ENCODE measurements around the gene ARPC1B. TPM values are rescaled to one million over a fixed set of nuclear protein-coding genes. Genes with fewer than 3 reads are reported as not detected.

The ARPC1B gene
- total RNA-seq, 3 donors from 2014 or later (not counting 1 experiment from before 2014, with no cell fraction given) = 161 to 184 (median 179) TPM

GRCh38 chr7:99392659-99393354 is 18.3 kb downstream of the ARPC1B start:
- Mint-ChIP-seq H3K9me3 (no peaks in the 10 kb centered on the region), H3K36me3 (no peaks in the 10 kb centered on the region), H3K27ac (peak overlapping the region; percentile 80 to 87), H3K4me1 (peaks cover 11 to 23% of the 10 kb centered on the region in 2 donors), H3K4me3 (peak overlapping the region; percentile 86), H3K27me3 (ENCODE audit: low read depth in 2 of 2) (no peaks in the 10 kb centered on the region)
- ATAC-seq = peak; percentile 93 to 94 (median 93)
- Histone ChIP-seq H3K36me3 (ENCODE audit: control insufficient read depth, insufficient read depth, low read length) (peaks cover 62% of the 10 kb centered on the region), H3K9me3 (ENCODE audit: control insufficient read depth, insufficient read depth, low read length) (no peaks in the 10 kb centered on the region), H3K27ac (ENCODE audit: low read length) (peak overlapping the region; percentile 62), H3K4me1 (ENCODE audit: control insufficient read depth, insufficient read depth, low read length) (peaks cover 23% of the 10 kb centered on the region), H3K4me3 (ENCODE audit: low read length) (peak overlapping the region; percentile 45), H3K27me3 (ENCODE audit: control insufficient read depth, insufficient read depth, low read length) (no peaks in the 10 kb centered on the region)
- no peak for TF ChIP-seq CTCF (IDR thresholded peaks at IDR 0.05)
- WGBS (ENCODE audit: insufficient coverage) = 27% methylated on average over 68 of the region's 68 CpGs
- DNase-seq = peak; percentile 73 to 90
- intact Hi-C loops (cut with micrococcal nuclease) = loop anchor here (2.0 kb wide), 1 partner anchor 16 kb away; the partner anchor contains the start of genes BUD31 and PDAP1

DNA sequence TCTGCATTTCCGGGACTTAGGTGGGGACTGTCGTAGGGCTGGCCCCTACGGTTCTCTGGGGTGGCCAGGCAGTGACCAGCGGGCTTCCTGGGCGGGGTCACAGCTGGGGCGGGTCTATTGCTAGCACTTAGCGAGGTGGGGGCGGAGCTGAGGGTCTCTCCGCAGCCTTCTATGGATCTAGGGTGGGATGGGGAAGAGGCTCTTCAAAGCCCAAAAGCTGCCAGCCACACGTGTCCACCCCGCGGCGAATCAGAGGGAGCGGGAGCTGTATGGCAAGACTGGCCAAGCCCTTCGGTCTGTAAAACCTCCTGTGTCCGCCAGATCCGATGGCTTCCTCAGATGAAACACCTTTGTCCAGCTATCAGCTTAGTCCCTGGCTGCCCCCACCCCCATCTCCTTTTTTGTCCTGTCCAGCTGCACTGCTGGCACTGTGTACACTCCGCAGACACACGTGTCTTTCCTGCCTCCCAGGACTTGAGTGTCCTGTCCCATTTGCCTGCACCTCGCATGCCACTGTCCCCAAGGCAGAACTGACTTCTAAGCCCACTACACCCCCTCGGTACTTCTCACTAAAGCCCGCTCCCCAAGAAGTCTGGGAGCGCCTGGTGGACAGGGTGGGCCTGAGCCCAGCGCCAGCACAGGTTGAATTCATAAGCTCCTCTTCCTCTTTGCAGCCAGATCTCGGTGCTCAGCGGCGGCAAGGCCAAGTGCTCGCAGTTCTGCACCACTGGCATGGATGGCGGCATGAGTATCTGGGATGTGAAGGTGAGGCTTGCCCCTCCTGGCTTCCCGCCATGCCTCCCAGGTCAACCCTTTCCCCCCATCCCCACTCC is 19.0 kb downstream of the ARPC1B start:
- intact Hi-C loops (cut with micrococcal nuclease) = loop anchor here (2.0 kb wide), 1 partner anchor 15 kb away; the partner anchor contains the start of genes BUD31 and PDAP1
- Mint-ChIP-seq H3K36me3 (no peaks in the 10 kb centered on the region), H3K4me3 (peak overlapping the region; percentile 86), H3K27ac (peak overlapping the region; percentile 80 to 87), H3K27me3 (ENCODE audit: low read depth in 2 of 2) (no peaks in the 10 kb centered on the region), H3K4me1 (peaks cover 19 to 31% of the 10 kb centered on the region in 2 donors), H3K9me3 (no peaks in the 10 kb centered on the region)
- H3K27ac ChIP-seq (ENCODE audit: low read length) = peak overlapping the region; percentile 62
- H3K4me3 ChIP-seq (ENCODE audit: low read length) = peak overlapping the region; percentile 45
- H3K4me1 ChIP-seq (ENCODE audit: control insufficient read depth, insufficient read depth, low read length) = peaks cover 23% of the 10 kb centered on the region
- no peak for DNase-seq
- peaks cover 61% of the 10 kb centered on the region for H3K36me3 ChIP-seq (ENCODE audit: control insufficient read depth, insufficient read depth, low read length)
- peak in 1 of 3 donors; percentile 60 for ATAC-seq
- no peak for TF ChIP-seq CTCF (IDR thresholded peaks at IDR 0.05)
- WGBS (ENCODE audit: insufficient coverage) = 72% methylated on average over 25 of the region's 30 CpGs
- no peaks in the 10 kb centered on the region for H3K9me3 ChIP-seq (ENCODE audit: control insufficient read depth, insufficient read depth, low read length)
- H3K27me3 ChIP-seq (ENCODE audit: control insufficient read depth, insufficient read depth, low read length) = no peaks in the 10 kb centered on the region

DNA sequence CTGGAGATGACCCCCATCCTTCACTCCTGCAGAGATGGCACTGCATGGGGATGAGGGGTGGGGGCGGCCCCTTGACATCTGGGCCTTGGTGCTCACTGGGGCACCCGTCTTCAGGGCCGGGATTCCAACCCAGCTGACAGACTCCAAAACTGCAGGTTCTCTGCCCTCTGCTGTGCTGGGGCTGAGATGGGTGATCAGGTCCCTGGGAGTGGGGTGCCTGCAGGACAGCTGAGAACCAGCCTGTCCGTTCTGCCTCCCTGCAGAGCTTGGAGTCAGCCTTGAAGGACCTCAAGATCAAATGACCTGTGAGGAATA is 19.6 kb downstream of the ARPC1B start:
- Mint-ChIP-seq H3K27ac (peak overlapping the region; percentile 80 to 87), H3K27me3 (ENCODE audit: low read depth in 2 of 2) (no peaks in the 10 kb centered on the region), H3K4me1 (peaks cover 24 to 34% of the 10 kb centered on the region in 2 donors), H3K4me3 (no peak overlapping the region), H3K36me3 (no peaks in the 10 kb centered on the region), H3K9me3 (no peaks in the 10 kb centered on the region)
- Histone ChIP-seq H3K36me3 (ENCODE audit: control insufficient read depth, insufficient read depth, low read length) (peaks cover 59% of the 10 kb centered on the region), H3K4me1 (ENCODE audit: control insufficient read depth, insufficient read depth, low read length) (peaks cover 23% of the 10 kb centered on the region), H3K27ac (ENCODE audit: low read length) (no peak overlapping the region), H3K9me3 (ENCODE audit: control insufficient read depth, insufficient read depth, low read length) (no peaks in the 10 kb centered on the region), H3K4me3 (ENCODE audit: low read length) (no peak overlapping the region), H3K27me3 (ENCODE audit: control insufficient read depth, insufficient read depth, low read length) (no peaks in the 10 kb centered on the region)
- DNase-seq (no peak), ATAC-seq (no peak)
- no peak for TF ChIP-seq CTCF (IDR thresholded peaks at IDR 0.05)
- intact Hi-C loops (cut with micrococcal nuclease) = no loop called here
- WGBS (ENCODE audit: insufficient coverage) = 92% methylated on average over 4 of the region's 4 CpGs

Measured in natural killer cell (primary cell).